Left kidney (tissue), 2 donors: ENCODE measurements around the gene SLC16A4. TPM values are rescaled to one million over a fixed set of nuclear protein-coding genes. Genes with fewer than 3 reads are reported as not detected.
A peak's percentile ranks its signal among the peaks of the same experiment; 100 is the strongest.

Experiments
- DNase-seq: peaks from one replicate; pipeline ENCODE4 v3.0.0-alpha.2; 2013
- polyA plus RNA-seq: library from polyadenylated mRNA; unstranded; fragments of 120-200 nt; gene quantifications from one replicate; pipeline ENCODE4 v1.2.1, GENCODE V29; 2013; ENCODE audit not compliant: insufficient read length

Gene SLC16A4
- polyA plus RNA-seq, 1 donor, result 112 TPM

DNA sequence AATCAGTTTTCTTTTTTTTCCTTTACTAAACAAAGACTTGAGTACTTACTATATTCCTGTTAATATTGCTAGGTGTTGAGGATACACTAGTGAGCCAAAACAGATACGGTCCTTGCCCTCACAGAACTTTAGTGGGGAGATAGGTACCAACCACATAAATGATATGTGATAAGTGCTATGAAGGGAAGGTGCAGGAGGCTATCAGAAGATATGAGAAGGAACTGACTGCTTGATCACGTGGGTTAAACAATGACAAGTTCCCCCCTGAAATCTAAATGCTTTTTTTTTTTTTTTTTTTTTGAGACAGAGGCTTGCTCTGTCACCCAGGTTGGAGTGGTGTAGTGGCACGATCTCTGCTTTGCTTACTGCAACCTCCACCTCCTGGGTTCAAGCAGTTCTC is 26.6 kb downstream of the SLC16A4 start:
- no peak for DNase-seq

DNA sequence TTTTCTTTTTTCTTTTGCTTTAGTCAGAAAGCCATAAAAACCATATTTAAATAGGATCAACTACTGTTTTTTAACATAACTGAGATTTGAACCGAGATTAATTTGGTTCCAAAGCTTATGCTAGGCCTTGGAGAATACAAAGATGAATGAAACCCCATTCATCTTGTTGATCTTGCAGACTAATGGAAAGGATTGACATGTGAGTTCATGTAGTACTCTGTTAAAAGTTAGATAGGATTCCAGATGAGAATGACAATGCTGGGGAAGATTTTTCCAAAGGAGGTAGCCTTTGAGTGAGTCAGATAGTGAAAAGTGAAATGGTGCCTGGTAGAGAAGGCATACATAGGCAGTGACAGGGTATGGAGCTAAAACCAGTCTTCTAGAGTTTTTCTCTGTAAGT is 29.0 kb downstream of the SLC16A4 start:
- DNase-seq, result no peak

DNA sequence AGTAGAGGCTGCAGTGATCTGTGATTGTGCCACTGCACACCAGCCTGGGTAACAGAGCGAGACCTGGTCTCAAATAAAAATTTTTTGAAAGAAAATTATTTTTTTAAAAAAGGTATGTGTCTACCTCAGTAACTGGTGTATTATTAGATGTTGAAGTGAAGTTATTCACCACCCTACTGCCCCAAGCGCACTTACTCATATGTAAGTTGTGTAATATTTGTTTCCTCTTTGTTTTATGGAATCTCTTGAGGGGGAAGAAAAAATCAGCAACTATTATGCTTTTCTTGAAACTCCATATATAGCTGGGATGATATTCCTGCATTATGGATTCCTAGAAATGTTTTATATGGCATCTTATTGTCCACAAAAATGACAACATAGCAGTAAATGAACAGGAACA is 30.4 kb downstream of the SLC16A4 start:
- DNase-seq, result no peak

DNA sequence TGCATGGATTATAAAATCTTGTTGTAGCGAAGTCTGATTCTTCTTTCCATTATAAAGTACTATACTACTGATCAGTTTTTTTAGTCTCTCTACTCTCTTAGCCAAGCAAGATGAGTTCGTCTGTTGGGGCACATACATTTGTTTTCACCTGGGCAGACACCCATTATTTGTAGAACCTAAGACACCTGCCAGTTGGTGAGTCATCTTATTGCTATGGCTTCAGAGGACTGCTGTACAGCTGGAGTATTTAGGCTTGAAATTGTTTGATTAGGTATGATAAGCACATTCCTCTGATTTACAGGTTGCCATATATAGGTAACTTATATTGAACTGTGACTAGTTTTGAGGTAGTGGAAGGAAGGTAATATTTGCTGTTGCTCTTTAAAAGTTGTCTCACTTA is 34.4 kb downstream of the SLC16A4 start:
- no peak for DNase-seq

DNA sequence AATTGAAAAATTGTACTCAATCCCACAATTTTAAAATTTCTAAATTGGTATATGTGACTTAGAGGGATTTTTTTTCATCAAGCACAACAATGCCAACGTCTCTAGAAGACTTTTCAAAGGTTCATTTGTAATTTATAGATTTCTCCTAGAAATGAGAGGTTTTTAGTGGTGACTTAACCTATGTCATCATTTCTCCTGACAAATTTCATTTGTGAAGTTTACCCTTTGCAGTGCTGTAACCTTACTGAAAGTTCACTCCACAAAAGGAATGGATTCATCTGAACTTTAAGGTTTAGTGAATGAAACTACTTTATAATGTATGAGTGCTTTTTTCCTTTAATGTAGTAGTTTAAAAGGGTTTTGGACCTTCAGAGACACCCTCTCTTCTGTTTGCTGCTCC is 35.5 kb downstream of the SLC16A4 start:
- DNase-seq, result no peak

DNA sequence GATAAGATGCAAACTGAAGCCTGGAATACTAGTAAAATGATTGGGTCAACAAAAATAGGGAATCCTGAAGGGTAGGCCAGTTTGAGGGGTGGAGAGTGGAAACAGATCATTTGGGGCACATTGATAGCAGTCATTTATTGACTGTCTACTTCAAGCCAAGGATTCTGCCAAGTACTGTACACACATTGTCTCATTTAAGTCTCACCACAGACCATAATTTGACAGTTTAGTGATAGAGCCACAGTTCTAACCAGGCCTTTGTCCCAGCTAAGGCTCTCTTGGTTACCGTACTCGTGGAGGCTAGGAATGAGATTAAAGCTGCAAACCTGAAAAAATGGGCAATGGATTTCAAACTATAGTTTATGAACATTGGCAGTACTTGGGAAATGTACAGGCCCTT is 40.5 kb downstream of the SLC16A4 start:
- DNase-seq, result no peak

DNA sequence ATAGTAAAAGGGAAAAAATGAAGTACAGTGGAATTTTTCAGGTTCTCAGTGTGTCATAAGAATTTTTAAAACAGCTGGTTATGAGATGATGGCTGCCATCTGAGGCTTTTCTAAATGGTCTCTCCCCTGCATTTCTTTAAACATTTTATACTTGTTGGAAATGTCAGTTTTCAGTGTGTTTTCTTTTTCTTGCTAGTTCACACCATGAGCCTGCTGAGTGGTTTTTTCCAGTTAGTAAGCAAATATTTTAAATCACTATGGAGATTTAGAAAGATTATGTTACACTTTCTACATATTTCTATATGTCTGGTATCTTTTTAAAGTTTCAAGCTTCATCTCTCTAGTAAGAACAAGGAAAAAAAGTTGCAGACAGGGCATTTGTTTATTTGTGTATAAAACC is 42.1 kb downstream of the SLC16A4 start:
- DNase-seq, result no peak

DNA sequence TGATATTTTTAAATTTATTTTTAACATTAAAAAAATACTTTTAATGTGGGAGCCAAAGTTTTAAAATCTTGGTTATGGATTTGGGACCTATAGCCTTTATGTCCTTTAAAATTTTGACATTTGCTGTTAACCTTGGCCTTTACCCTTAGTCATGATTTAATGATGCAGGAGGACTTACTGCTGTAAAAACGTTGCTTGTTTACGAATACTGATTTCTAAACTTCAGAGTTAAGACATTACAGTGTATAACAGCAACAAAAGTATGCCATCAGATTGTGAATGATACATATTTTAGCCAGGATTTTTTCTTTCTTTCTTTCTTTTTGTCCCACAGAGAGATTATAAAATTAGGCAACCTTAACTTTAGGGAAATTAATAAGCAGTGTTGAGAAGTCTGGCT is 42.8 kb downstream of the SLC16A4 start:
- DNase-seq, result no peak

DNA sequence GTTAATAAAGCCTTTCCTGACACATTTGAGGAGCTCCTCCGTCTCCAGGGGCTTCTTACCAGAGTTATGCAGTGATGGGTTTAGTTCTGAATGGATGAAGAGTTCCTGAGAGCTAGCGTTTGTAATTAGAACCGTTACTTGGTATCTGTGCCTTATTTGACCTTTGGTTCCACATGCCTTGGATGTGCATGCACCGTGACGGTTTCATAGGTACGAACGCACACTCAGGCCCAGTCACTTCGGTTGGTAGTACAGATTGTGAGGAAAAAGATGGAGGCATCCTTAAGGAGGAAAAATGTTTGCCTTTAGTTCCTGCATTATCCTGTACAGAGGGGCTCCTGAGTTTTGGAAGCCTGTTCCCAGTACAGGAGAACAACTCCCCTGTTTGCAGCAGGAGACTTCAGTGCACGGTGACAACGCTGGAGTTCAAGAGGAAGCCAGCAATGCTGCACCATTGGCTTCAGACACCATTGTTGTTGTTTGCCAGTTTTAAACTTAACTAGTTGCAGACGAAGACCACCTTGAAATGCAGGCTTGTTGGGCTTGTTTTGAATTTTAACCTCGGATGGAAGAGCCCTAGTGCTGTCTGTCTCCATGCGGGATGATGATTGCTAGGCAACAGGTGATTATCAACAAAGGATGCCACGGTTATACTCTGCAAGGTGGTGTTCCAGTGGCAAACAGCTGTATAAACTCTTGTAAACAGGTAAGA is 43.5 kb downstream of the SLC16A4 start:
- no peak for DNase-seq

DNA sequence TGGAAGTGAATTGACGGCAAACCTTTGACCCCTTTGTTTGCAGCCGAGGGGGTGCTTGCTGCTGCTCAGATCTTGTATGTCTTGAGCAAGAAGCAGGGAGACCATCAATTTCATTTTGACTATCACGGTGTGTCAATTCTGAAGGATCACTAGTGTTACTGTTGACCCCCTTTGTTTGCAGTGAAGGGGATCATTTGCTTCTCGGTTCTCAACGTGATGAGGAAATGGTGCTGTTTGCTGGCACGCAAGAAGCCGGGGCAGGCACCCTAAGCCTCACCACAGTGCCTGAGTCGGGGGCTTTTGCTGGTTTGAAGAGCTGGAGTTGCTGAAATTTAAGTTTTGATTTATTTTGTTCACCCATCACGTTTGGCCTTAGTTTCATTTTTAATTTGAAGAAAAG is 44.1 kb downstream of the SLC16A4 start:
- no peak for DNase-seq

DNA sequence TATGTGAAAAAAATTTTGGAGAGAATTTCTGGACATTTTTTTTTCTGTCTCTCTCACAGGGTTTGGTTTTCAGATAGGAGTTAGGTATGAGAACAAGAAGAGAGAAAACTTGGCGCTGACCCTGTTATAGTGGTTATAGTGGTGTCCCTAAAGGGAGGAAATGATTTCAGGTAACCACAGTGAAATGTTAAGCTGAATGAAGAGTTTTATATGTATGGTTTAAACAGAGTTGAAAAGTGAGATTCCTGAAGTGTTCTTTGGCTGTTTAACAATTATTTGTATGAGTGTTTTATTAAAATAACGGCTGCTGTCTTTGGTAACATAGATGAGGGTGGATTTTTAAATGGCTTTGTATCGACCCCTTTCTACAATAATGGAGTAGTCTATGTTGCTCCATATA is 45.3 kb downstream of the SLC16A4 start:
- DNase-seq, result no peak

DNA sequence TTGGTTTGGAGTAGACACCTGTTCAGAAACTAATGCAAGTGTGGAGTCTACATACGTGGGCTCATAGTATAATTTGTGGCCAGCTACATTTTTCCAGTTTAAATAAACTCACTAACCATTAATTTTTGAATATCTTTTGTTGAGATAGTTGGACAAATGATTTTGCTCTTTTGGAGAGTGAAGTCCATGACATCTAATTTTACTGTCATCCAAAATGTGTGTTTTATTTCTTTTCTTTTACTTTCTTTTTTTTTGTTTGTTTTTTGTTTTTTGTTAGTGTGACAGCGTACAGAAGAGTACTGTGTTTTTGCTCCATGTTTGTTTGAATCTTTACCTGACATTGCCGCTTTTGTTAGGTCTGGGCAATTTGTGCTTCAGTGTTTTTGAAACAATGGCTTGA is 46.7 kb downstream of the SLC16A4 start:
- DNase-seq, result no peak

DNA sequence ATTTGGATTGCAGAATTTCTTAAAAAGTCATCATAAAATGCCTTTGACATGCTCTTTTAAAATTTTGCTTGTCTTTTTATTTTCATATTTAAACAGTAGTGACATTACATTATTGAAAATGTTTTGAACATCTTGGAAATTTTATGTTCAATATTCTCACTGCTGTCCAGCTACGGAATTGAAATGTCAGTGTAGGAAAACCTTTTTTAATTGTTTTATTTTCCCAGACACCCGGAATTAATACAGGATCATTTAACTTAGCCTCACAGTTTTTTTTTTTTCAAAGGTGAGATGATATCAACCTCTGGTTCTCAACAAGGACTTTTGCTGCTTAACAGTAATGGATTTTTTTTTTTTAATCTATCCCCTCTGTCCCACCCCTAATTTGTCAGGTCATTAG is 47.6 kb downstream of the SLC16A4 start:
- no peak for DNase-seq

DNA sequence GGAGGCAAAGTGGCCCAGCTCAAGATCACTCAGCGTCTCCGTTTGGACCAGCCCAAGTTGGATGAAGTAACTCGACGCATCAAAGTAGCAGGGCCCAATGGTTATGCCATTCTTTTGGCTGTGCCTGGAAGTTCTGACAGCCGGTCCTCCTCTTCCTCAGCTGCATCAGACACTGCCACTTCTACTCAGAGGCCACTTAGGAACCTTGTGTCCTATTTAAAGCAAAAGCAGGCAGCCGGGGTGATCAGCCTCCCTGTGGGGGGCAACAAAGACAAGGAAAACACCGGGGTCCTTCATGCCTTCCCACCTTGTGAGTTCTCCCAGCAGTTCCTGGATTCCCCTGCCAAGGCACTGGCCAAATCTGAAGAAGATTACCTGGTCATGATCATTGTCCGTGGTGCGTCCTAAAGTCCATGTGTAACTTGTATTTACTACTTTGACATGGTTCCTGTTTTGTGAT is 48.9 kb downstream of the SLC16A4 start:
- no peak for DNase-seq

DNA sequence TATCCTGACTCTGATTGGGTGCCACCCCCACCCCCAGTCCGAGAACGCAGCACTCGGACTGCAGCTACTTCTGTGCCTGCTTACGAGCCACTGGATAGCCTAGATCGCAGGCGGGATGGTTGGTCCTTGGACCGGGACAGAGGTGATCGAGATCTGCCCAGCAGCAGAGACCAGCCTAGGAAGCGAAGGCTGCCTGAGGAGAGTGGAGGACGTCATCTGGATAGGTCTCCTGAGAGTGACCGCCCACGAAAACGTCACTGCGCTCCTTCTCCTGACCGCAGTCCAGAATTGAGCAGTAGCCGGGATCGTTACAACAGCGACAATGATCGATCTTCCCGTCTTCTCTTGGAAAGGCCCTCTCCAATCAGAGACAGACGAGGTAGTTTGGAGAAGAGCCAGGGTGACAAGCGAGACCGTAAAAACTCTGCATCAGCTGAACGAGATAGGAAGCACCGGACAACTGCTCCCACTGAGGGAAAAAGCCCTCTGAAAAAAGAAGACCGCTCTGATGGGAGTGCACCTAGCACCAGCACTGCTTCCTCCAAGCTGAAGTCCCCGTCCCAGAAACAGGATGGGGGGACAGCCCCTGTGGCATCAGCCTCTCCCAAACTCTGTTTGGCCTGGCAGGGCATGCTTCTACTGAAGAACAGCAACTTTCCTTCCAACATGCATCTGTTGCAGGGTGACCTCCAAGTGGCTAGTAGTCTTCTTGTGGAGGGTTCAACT is 49.5 kb downstream of the SLC16A4 start:
- DNase-seq, result no peak

DNA sequence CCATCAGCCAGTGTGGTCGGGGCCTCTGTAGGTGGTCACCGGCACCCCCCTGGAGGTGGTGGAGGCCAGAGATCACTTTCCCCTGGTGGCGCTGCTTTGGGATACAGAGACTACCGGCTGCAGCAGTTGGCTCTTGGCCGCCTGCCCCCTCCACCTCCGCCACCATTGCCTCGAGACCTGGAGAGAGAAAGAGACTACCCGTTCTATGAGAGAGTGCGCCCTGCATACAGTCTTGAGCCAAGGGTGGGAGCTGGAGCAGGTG is 50.7 kb downstream of the SLC16A4 start:
- no peak for DNase-seq

DNA sequence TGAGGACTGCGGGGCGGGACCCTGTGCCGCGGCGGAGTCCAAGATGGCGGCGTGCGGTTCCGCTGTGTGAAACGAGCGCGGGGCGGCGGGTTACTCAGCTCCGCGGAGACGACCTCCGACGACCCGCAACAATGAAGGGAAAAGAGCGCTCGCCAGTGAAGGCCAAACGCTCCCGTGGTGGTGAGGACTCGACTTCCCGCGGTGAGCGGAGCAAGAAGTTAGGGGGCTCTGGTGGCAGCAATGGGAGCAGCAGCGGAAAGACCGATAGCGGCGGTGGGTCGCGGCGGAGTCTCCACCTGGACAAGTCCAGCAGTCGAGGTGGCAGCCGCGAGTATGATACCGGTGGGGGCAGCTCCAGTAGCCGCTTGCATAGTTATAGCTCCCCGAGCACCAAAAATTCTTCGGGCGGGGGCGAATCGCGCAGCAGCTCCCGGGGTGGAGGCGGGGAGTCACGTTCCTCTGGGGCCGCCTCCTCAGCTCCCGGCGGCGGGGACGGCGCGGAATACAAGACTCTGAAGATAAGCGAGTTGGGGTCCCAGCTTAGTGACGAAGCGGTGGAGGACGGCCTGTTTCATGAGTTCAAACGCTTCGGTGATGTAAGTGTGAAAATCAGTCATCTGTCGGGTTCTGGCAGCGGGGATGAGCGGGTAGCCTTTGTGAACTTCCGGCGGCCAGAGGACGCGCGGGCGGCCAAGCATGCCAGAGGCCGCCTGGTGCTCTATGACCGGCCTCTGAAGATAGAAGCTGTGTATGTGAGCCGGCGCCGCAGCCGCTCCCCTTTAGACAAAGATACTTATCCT is 51.2 kb downstream of the SLC16A4 start:
- peak; percentile 51 for DNase-seq

DNA sequence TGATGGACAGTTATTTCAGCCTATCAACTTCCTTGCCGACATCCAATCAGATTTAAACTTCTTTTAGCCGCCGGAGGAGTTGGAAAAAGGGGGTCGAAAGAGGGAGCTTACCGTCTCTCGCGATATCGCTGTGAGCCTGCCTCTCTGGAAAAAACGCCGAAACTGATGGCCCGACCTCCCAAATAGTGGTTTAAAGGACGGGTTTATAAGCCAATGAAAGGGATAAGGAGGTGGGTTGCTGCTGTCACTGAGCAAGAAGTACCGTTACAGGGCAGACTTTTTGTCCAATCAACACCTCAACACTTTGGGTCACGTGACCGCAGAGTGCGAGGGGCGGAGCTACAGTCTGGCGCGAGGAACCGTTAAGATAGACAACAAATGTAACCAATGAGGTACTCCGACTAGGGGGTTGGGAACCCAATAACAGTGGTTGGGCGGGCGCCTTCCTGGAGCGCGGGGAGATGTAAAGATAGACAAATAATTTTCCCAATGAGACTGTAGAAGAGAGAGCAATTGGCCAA is 51.9 kb downstream of the SLC16A4 start, which contains the start of gene RBM15:
Gene RBM15 (plus strand): TSS at position 492 of the 521 bp plus-strand sequence. CDS start 29 bp downstream, at position 521.
- peak; percentile 100 for DNase-seq

DNA sequence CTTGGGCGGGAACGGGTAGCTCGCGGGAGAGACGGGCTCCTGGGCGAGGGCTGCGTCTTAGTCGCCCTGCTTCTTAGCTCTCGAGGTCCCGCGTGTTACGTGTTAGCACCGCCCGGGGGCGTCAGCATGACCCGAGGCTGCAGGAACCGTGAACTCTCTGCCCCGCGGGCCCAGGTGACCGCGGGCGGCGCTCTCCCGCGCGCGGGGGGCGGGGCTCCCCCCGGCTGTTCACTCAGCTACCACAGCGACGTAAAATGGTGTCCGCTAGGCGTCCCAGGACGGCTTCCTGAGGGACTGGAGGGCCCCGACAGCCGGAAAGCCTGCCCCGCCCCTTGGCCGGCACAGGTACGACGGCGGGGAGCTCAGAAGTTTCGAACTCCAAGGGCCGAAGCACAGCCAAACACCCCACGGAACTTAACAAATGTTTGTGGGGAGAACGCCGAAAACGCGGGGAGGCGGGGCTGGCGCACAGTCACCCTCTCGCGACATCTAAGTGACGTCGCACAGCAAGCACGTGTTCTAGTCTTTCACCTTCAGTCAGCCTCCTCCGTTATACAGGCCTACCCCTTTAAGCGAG is 52.4 kb downstream of the SLC16A4 start:
- DNase-seq, result peak; percentile 89

DNA sequence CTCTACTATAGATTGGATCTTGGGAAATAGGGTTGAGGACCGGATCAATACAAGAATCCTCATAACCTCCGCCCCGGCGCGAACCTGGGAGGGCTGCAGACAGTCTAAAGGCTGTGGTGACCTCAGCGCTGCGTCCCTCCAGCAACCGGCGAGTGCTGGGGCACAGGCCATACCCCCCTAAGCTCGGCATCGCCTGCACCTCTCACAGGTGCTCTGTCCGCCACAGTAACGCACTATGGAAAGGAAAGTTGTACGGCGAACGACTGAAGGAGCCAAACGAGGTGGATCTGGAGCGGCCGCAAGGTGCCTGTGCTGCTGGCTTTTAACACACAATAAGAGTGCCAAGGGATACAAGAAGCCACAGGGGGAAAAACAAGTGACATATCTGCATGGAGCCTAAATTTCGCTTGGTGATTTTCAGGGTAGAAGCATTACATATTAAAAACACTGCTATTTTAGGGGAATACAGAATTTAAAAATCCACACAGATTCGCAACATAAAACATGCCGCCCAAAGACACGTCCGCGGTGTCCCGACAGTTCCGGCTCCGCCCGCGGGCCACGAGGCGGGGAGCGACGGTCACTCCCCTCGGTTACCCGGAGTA is 53.0 kb downstream of the SLC16A4 start:
- DNase-seq, result peak; percentile 24

DNA sequence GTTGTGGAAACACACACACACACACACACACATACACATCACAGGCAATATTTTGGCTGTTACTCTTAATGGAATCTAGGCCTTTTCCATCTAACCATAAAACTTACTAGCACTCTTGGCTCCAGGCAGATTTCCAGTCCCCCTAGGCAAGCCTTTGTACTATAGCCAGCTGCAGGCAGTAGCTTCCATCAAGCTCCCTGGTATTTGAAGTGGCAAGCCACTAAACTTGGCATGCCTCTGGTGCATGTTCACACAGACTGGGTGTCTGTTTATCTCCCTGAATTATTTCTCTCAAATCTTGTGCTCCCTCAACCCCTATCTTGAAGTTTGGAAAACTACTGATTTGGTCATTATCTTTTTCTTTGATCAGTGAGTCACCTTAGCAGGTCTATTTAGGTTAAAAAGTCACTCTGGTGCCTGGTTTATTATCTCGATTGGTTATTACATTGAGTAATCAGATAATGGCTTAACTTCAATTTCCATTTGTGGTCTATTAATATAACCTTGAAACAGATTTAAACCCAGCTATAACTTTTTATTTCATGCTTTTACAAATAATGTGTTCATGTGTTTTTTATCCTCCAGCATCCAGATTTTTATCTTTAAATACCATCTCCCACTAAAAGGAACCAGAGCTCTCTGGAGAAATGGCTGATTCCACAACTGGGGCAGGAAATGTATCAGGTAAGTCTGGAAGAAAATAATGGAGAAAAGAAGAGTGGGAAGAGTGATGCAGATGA is 54.4 kb downstream of the SLC16A4 start:
- no peak for DNase-seq
